ENCODE results near the gene SSBP4.

SSBP4 gene

DNA sequence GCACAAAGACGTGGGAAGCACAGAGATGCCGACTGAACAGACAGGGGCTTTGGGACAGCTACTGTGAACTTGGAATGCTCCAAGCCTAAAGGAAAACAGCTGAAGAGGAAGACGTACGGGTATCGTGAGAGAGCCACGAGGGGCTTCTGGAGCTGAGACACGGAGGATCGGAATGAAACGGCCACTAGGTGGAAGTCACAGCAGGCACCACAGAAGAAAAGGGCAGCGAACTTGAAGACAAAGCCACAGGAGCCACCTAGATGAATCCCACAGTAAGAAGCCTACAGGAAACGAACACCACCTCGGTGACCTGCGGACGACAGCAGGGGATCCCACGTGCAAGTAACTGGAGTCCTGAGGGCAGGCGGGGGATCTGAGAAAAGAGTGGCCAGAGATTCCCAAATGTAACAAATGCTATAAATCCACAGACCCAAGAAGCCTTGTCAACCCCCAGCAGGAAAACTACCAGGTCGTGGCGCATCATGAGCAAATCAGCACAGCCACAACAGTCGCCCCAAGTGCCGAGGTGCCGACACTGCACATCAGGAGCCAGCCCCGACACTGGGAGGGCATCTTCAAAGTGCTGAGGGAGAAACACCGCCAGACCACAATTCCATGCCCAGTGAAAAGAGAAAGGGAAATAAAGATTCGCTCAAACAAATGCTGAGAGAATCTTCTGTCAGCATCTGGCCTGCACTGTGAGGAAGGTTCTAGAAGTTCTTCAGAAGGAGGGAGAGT lies 58.0 kb downstream of the SSBP4 start:
- DNase-seq (ENCODE audit: low read depth, low spot score), result no peak
- no peak for TF ChIP-seq ZNF274 (IDR thresholded peaks at IDR 0.05; ENCODE audit: low read depth, low read length)
- TF ChIP-seq SUZ12 (IDR thresholded peaks at IDR 0.05; ENCODE audit: extremely low read depth, insufficient read depth, insufficient read length), result no peak
- TF ChIP-seq YY1 (IDR thresholded peaks at IDR 0.05; ENCODE audit: insufficient read depth, insufficient read length), result no peak
- peaks cover 18% of the 10 kb centered on the region for H3K4me1 ChIP-seq (ENCODE audit: insufficient read depth, insufficient read length)
- H3K27me3 ChIP-seq (ENCODE audit: insufficient read depth, insufficient read length), result no peaks in the 10 kb centered on the region
- H3K9ac ChIP-seq (ENCODE audit: insufficient read length, low read depth), result no peak overlapping the region
- peaks cover 8% of the 10 kb centered on the region for H3K36me3 ChIP-seq (ENCODE audit: insufficient read depth, insufficient read length, low read length)
- no peak overlapping the region for H3K4me3 ChIP-seq (ENCODE audit: insufficient read length, low read depth)
- peaks cover 3% of the 10 kb centered on the region; the same call in 1 of the 2 replicates for H3K9me3 ChIP-seq (ENCODE audit: insufficient read depth, low read length)

DNA sequence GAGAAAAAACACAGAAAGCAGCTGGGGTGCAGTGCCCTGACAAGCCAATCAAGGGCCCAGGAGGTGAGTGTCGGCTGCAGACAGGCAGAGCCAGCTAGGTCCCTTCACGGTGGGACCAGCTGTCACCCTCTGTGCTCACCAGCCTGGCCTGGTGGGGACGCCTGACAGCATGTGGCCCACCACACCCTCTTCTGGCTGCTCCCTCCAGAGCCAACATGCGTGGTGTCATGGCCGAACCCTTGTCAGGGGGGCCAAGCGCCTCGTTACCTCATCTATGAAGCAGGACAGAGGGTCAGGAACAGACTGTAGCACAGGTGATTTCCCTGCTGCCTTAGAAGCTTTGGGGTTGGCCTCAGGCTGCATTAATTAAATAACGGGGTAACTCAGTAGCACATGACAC lies 58.8 kb downstream of the SSBP4 start:
- peaks cover 3% of the 10 kb centered on the region; the same call in 1 of the 2 replicates for H3K9me3 ChIP-seq (ENCODE audit: insufficient read depth, low read length)
- no peaks in the 10 kb centered on the region for H3K27me3 ChIP-seq (ENCODE audit: insufficient read depth, insufficient read length)
- peaks cover 18% of the 10 kb centered on the region for H3K4me1 ChIP-seq (ENCODE audit: insufficient read depth, insufficient read length)
- H3K4me3 ChIP-seq (ENCODE audit: insufficient read length, low read depth), result no peak overlapping the region
- no peak for TF ChIP-seq YY1 (IDR thresholded peaks at IDR 0.05; ENCODE audit: insufficient read depth, insufficient read length)
- no peak for TF ChIP-seq SUZ12 (IDR thresholded peaks at IDR 0.05; ENCODE audit: extremely low read depth, insufficient read depth, insufficient read length)
- no peak for TF ChIP-seq ZNF274 (IDR thresholded peaks at IDR 0.05; ENCODE audit: low read depth, low read length)
- peaks cover 3% of the 10 kb centered on the region for H3K36me3 ChIP-seq (ENCODE audit: insufficient read depth, insufficient read length, low read length)
- H3K9ac ChIP-seq (ENCODE audit: insufficient read length, low read depth), result no peak overlapping the region
- DNase-seq (ENCODE audit: low read depth, low spot score), result no peak

DNA sequence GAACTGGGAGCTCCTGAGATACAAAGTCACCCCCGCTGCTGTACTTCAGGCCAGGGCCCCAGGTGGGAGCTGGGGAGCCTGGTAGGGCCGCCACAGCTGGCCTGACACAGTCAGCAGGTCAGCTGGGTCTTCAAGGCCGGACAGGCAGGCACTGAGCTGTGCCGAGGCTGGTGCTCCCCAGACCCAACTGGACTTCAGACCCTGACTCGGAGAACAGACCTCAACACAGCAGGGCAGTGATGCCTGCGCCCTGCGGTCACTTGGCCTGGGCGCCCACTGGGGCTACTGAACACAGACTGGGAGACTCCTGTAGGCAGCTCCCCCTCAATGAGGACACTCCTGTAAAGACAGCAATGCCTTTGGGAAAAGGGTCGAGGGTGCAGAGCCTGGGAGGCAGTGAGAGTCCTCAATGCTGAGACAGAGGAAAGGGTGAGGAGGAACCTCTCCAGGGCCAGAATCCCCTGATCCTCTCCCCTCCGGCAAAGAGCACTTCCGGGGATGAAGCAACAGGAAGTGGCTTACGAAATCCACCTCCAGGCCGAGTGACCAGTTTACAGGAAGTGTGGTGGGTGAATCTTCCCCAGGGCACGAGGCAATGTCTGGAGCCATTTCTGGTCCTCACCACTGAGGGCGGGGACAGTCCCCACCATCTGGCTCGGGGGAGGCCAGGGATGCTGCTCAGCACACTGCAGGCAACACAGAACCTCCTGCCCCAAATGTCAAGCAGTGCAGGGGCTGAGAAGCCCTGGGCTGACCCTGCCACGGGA lies 59.5 kb downstream of the SSBP4 start:
- no peak overlapping the region for H3K9ac ChIP-seq (ENCODE audit: insufficient read length, low read depth)
- no peaks in the 10 kb centered on the region for H3K36me3 ChIP-seq (ENCODE audit: insufficient read depth, insufficient read length, low read length)
- H3K4me1 ChIP-seq (ENCODE audit: insufficient read depth, insufficient read length), result peaks cover 22% of the 10 kb centered on the region
- no peak for DNase-seq (ENCODE audit: low read depth, low spot score)
- peaks cover 3% of the 10 kb centered on the region; the same call in 1 of the 2 replicates for H3K9me3 ChIP-seq (ENCODE audit: insufficient read depth, low read length)
- no peak overlapping the region for H3K4me3 ChIP-seq (ENCODE audit: insufficient read length, low read depth)
- TF ChIP-seq ZNF274 (IDR thresholded peaks at IDR 0.05; ENCODE audit: low read depth, low read length) (no peak), YY1 (IDR thresholded peaks at IDR 0.05; ENCODE audit: insufficient read depth, insufficient read length) (no peak), SUZ12 (IDR thresholded peaks at IDR 0.05; ENCODE audit: extremely low read depth, insufficient read depth, insufficient read length) (no peak)
- no peaks in the 10 kb centered on the region for H3K27me3 ChIP-seq (ENCODE audit: insufficient read depth, insufficient read length)

DNA sequence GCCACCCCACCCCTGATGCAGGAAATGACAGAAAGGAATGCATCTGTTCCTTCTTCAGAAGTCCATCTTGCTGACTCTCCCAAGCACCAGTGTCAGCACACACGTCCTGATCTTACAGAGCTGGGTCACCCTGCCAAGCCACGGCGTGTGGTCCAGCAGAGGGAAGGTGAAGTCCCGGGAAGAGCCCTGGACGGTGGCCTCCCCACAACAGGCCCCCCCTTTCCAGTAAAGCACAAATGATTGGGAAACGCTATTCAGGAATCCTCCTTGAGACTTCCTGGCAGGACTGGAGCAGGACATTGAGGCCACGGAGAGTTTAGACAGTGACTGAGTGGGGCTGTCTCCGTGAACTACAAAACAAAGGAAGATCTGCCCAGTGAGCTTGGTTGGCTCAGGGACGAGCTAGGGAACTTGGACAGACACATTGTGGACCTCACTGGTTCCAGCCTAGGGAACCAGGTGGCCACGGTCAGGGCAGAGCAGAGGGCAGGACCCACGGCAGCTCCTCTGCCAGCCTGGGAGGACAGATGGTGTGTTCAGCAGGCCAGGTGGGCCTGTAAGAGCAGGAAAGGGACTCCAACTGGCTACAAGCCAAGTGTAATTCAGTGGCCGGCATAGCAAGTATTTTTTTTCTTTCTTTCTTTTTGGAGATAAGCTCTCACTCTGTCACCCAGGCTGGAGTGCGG lies 61.0 kb downstream of the SSBP4 start:
- DNase-seq (ENCODE audit: low read depth, low spot score), result no peak
- Histone ChIP-seq H3K9ac (ENCODE audit: insufficient read length, low read depth) (no peak overlapping the region), H3K27me3 (ENCODE audit: insufficient read depth, insufficient read length) (no peaks in the 10 kb centered on the region), H3K9me3 (ENCODE audit: insufficient read depth, low read length) (peaks cover 3% of the 10 kb centered on the region; the same call in 1 of the 2 replicates), H3K4me1 (ENCODE audit: insufficient read depth, insufficient read length) (peaks cover 28% of the 10 kb centered on the region), H3K36me3 (ENCODE audit: insufficient read depth, insufficient read length, low read length) (no peaks in the 10 kb centered on the region), H3K4me3 (ENCODE audit: insufficient read length, low read depth) (no peak overlapping the region)
- TF ChIP-seq SUZ12 (IDR thresholded peaks at IDR 0.05; ENCODE audit: extremely low read depth, insufficient read depth, insufficient read length) (no peak), ZNF274 (IDR thresholded peaks at IDR 0.05; ENCODE audit: low read depth, low read length) (no peak), YY1 (IDR thresholded peaks at IDR 0.05; ENCODE audit: insufficient read depth, insufficient read length) (no peak)

DNA sequence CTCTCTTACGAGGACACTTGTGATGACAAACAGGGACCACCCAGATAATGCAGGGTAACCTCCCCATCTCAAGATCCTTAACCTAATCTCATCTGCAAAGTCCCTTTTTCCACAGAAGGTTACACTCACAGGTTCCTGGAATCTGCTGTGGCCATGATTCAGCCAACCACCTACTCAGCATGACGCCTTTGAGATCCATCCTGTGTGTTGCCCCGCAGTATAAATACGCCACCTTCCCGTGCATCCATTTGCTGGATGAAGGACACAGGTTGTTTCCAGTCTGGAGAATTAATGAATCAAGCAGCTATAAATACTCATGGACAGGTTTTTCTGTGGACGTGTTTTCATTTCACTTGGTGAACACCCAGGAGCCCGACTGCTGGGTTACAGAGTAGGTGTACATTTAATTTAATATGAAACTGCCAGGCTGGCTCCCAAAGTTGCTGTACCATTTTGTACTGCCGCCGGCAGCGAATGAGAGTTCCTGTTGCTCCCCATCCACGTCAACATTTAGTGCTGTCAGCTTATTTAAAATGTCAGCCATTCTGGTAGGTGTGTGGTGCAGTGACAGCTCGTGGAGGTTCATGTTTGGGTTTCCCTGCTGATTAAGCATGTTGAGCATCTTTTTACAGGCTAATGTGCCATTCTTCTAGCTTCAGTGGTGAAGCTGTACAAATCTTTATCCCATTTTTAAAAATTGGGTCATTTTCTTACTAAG lies 62.5 kb downstream of the SSBP4 start:
- peaks cover 3% of the 10 kb centered on the region; the same call in 1 of the 2 replicates for H3K9me3 ChIP-seq (ENCODE audit: insufficient read depth, low read length)
- TF ChIP-seq YY1 (IDR thresholded peaks at IDR 0.05; ENCODE audit: insufficient read depth, insufficient read length), result no peak
- no peak for TF ChIP-seq ZNF274 (IDR thresholded peaks at IDR 0.05; ENCODE audit: low read depth, low read length)
- TF ChIP-seq SUZ12 (IDR thresholded peaks at IDR 0.05; ENCODE audit: extremely low read depth, insufficient read depth, insufficient read length), result no peak
- H3K27me3 ChIP-seq (ENCODE audit: insufficient read depth, insufficient read length), result no peaks in the 10 kb centered on the region
- peaks cover 35% of the 10 kb centered on the region for H3K4me1 ChIP-seq (ENCODE audit: insufficient read depth, insufficient read length)
- no peak overlapping the region for H3K9ac ChIP-seq (ENCODE audit: insufficient read length, low read depth)
- H3K4me3 ChIP-seq (ENCODE audit: insufficient read length, low read depth), result no peak overlapping the region
- no peak for DNase-seq (ENCODE audit: low read depth, low spot score)
- H3K36me3 ChIP-seq (ENCODE audit: insufficient read depth, insufficient read length, low read length), result no peaks in the 10 kb centered on the region

DNA sequence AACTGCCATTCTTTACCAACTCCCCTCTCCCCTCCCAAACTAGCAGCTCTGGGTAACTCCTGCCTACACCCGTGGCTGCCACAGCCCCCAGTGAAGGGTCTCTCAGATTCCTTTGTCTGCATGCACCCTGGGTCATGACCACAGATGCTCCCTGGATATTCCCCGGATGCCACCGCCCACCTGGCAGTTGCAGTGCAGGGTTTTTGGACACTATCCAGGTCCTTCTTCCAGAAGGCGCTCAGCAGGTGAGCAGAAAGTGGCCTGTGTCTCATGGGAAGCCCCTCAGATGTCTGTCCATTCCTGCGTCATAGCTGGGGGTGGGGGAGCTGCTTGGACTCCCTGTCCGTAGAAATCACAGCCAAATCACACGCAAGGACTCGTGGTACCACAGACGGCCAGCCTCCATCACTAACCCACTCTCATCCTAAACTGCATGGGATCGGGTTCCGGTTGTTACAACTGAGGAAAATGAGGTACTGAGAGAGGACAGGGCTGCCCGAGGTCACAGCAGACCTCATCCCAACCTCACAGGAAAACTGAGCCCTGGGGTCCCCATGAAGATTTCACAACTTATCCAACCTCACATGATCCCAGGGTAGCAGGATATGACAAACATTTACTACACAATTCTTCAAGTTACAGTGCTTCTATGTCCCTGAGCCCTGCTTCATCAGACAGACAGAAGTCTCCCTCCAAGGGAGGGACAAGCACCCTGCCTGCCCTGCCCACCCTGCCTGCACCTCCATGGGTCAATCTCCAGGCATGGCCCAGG lies 64.1 kb downstream of the SSBP4 start:
- no peaks in the 10 kb centered on the region for H3K27me3 ChIP-seq (ENCODE audit: insufficient read depth, insufficient read length)
- peaks cover 34% of the 10 kb centered on the region for H3K4me1 ChIP-seq (ENCODE audit: insufficient read depth, insufficient read length)
- peaks cover 3% of the 10 kb centered on the region; the same call in 1 of the 2 replicates for H3K9me3 ChIP-seq (ENCODE audit: insufficient read depth, low read length)
- no peak for TF ChIP-seq SUZ12 (IDR thresholded peaks at IDR 0.05; ENCODE audit: extremely low read depth, insufficient read depth, insufficient read length)
- no peak for TF ChIP-seq ZNF274 (IDR thresholded peaks at IDR 0.05; ENCODE audit: low read depth, low read length)
- TF ChIP-seq YY1 (IDR thresholded peaks at IDR 0.05; ENCODE audit: insufficient read depth, insufficient read length), result no peak
- H3K36me3 ChIP-seq (ENCODE audit: insufficient read depth, insufficient read length, low read length), result peaks cover 7% of the 10 kb centered on the region
- no peak for DNase-seq (ENCODE audit: low read depth, low spot score)
- no peak overlapping the region for H3K4me3 ChIP-seq (ENCODE audit: insufficient read length, low read depth)
- no peak overlapping the region for H3K9ac ChIP-seq (ENCODE audit: insufficient read length, low read depth)
